ENCODE measurements around the gene ERBB4. TPM values are rescaled to one million over a fixed set of nuclear protein-coding genes. Genes with fewer than 3 reads are reported as not detected.

Gene ERBB4
- total RNA-seq, 1 experiment from 2014 or later, result 0.04 TPM

DNA sequence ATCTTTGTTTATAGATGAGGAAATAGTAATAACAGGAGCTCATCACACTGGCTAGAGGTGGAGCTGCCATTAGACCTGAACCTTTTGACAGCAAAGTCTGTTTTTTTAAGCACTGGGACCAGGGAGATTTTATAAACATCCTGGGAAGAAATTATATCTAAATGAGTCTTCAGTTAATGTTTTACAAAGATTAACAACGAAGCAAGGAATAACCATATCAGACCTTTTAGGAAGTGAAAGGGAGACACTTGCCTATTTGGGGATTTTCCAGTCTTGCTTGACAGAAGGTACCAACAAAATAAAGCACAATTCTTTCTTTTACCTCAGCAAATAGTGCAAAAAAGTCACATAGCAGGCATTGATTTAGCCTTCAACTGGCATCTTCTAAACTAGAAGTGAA lies 1205.2 kb downstream of the ERBB4 start:
- Histone ChIP-seq H2AK5ac (ENCODE audit: insufficient read length, low read length) (no peak overlapping the region), H4K91ac (ENCODE audit: insufficient read length, low read depth, low read length) (no peak overlapping the region), H3K56ac (ENCODE audit: insufficient read length, low read depth, low read length) (no peak overlapping the region), H3K27me3 (ENCODE audit: insufficient read depth, low read length) (no peaks in the 10 kb centered on the region), H3K79me1 (ENCODE audit: insufficient read depth, low read depth, low read length, poor library complexity, severe bottlenecking) (no peaks in the 10 kb centered on the region), H2BK20ac (ENCODE audit: low read depth, low read length, poor library complexity, severe bottlenecking) (no peak overlapping the region), H2BK5ac (ENCODE audit: insufficient read length, low read length) (no peak overlapping the region), H3K4ac (ENCODE audit: low read depth, low read length) (no peak overlapping the region), H3K14ac (ENCODE audit: insufficient read depth, low read length) (no peak overlapping the region), H3K79me2 (ENCODE audit: insufficient read depth, low read length) (no peaks in the 10 kb centered on the region), H4K8ac (replicated peaks; ENCODE audit: insufficient read length, low read depth, low read length) (no peak overlapping the region), H4K5ac (ENCODE audit: insufficient read length, low read depth, low read length) (no peak overlapping the region), H3K9ac (ENCODE audit: extremely low read depth, insufficient read length, low read length) (no peak overlapping the region), H3K23ac (ENCODE audit: insufficient read length, low read depth, low read length) (no peak overlapping the region), H2AFZ (ENCODE audit: low read length) (no peak overlapping the region), H3K4me1 (ENCODE audit: insufficient read depth, low read length) (peaks cover 6% of the 10 kb centered on the region; the same call in 1 of the 2 replicates), H2BK12ac (ENCODE audit: insufficient read length, low read depth, low read length) (no peak overlapping the region), H4K20me1 (ENCODE audit: control insufficient read depth, insufficient read depth, insufficient read length) (no peaks in the 10 kb centered on the region), H3K4me2 (ENCODE audit: insufficient read depth, insufficient read length, low read length) (no peak overlapping the region), H3K23me2 (ENCODE audit: insufficient read length, low read depth, low read length, poor library complexity, severe bottlenecking) (no peaks in the 10 kb centered on the region), H2BK15ac (ENCODE audit: low read depth, low read length) (no peak overlapping the region), H3K18ac (ENCODE audit: insufficient read length, low read depth, low read length) (no peak overlapping the region), H3K9me3 (ENCODE audit: control insufficient read depth, low read depth, low read length) (no peaks in the 10 kb centered on the region), H3K27ac (ENCODE audit: insufficient read length, low read depth, low read length) (no peak overlapping the region), H3T11ph (ENCODE audit: low read length) (no peak overlapping the region), H2BK120ac (ENCODE audit: low read depth, low read length, poor library complexity, severe bottlenecking) (no peak overlapping the region)
- H3K4me3 Mint-ChIP-seq, result no peak overlapping the region
- H3K27me3 Mint-ChIP-seq (ENCODE audit: low read depth), result peaks cover 15% of the 10 kb centered on the region
- H3K27ac Mint-ChIP-seq, result no peak overlapping the region
- TF ChIP-seq, protein P1, sequence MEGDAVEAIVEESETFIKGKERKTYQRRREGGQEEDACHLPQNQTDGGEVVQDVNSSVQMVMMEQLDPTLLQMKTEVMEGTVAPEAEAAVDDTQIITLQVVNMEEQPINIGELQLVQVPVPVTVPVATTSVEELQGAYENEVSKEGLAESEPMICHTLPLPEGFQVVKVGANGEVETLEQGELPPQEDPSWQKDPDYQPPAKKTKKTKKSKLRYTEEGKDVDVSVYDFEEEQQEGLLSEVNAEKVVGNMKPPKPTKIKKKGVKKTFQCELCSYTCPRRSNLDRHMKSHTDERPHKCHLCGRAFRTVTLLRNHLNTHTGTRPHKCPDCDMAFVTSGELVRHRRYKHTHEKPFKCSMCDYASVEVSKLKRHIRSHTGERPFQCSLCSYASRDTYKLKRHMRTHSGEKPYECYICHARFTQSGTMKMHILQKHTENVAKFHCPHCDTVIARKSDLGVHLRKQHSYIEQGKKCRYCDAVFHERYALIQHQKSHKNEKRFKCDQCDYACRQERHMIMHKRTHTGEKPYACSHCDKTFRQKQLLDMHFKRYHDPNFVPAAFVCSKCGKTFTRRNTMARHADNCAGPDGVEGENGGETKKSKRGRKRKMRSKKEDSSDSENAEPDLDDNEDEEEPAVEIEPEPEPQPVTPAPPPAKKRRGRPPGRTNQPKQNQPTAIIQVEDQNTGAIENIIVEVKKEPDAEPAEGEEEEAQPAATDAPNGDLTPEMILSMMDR (conservative IDR thresholded peaks at IDR 0.05), result no peak
- peaks cover 26 to 30% of the 10 kb centered on the region in 2 experiments for H3K4me1 Mint-ChIP-seq
- no peaks in the 10 kb centered on the region for H3K36me3 Mint-ChIP-seq (ENCODE audit: insufficient read depth in 1 of 3, low read depth in 3 of 3)
- H3K9me3 Mint-ChIP-seq, result peaks cover 0 to 2% of the 10 kb centered on the region in 2 experiments; a peak in 2 of 5 replicates
- no CpG with 5 or more reads among the region's 1 CpG for WGBS (ENCODE audit: extremely low coverage, insufficient read length, low lambda C conversion rate)
- DNase-seq, result no peak

All from H9 (cell line).